HUES6 (cell line): ENCODE data around the gene PLEKHD1.
A peak's percentile ranks its signal among the peaks of the same experiment; 100 is the strongest.

Experiments
- H3K27ac ChIP-seq: 2 replicates; pipeline ENCODE4 v1.7.0; 2013; ENCODE audit warnings: low read depth, mild to moderate bottlenecking, low read length, inconsistent platforms
- H3K27me3 ChIP-seq: 2 replicates; pipeline ENCODE4 v1.6.1; 2013; ENCODE audit warnings: low read length; ENCODE audit not compliant: control insufficient read depth, insufficient read depth
- H3K36me3 ChIP-seq: 2 replicates; pipeline ENCODE4 v1.6.1; 2013; ENCODE audit warnings: low read length; ENCODE audit not compliant: control insufficient read depth, insufficient read depth
- H3K4me1 ChIP-seq: 2 replicates; pipeline ENCODE4 v1.6.1; 2013; ENCODE audit warnings: low read length; ENCODE audit not compliant: control insufficient read depth, insufficient read depth
- H3K4me3 ChIP-seq: 2 replicates; pipeline ENCODE4 v1.5.1; 2013; ENCODE audit warnings: low read depth, low read length
- H3K9ac ChIP-seq: one replicate; pipeline ENCODE4 v1.6.1; 2013; ENCODE audit warnings: mild to moderate bottlenecking, low read length
- H3K9me3 ChIP-seq: 2 replicates; pipeline ENCODE4 v1.6.1; 2013; ENCODE audit warnings: low read depth, low read length; ENCODE audit not compliant: control insufficient read depth, insufficient read depth

The PLEKHD1 gene

GRCh38 chr14:69481815-69482568 is 2.5 kb upstream of the PLEKHD1 start:
- no peaks in the 10 kb centered on the region for H3K36me3 ChIP-seq
- H3K4me3 ChIP-seq, result no peak overlapping the region
- no peak overlapping the region for H3K9ac ChIP-seq
- peaks cover 6% of the 10 kb centered on the region; the same call in 1 of the 2 replicates for H3K4me1 ChIP-seq
- no peak overlapping the region for H3K27ac ChIP-seq
- H3K27me3 ChIP-seq, result peaks cover 69% of the 10 kb centered on the region
- H3K9me3 ChIP-seq, result 0 out of 2 replicates have a peak, but pooled peaks cover 6% of the 10 kb centered on the region

- peaks cover 85% of the 10 kb centered on the region for H3K27me3 ChIP-seq
- peaks cover 6% of the 10 kb centered on the region; the same call in 1 of the 2 replicates for H3K4me1 ChIP-seq
- no peaks in the 10 kb centered on the region for H3K36me3 ChIP-seq
- peak overlapping the region; percentile 56 for H3K4me3 ChIP-seq
- H3K27ac ChIP-seq, result no peak overlapping the region
- H3K9me3 ChIP-seq, result no peaks in the 10 kb centered on the region
- H3K9ac ChIP-seq, result no peak overlapping the region
Measured at GRCh38 chr14:69483765-69484443, 624 bp upstream of the PLEKHD1 start.

GRCh38 chr14:69485315-69485660 is 760 bp downstream of the PLEKHD1 start:
- H3K9me3 ChIP-seq, result no peaks in the 10 kb centered on the region
- H3K4me1 ChIP-seq, result peaks cover 6% of the 10 kb centered on the region; the same call in 1 of the 2 replicates
- H3K27me3 ChIP-seq, result peaks cover 77% of the 10 kb centered on the region
- H3K9ac ChIP-seq, result no peak overlapping the region
- peak overlapping the region; percentile 56 for H3K4me3 ChIP-seq
- no peaks in the 10 kb centered on the region for H3K36me3 ChIP-seq
- no peak overlapping the region for H3K27ac ChIP-seq

- Histone ChIP-seq H3K4me3 (no peak overlapping the region), H3K27ac (no peak overlapping the region), H3K27me3 (peaks cover 76% of the 10 kb centered on the region), H3K9me3 (no peaks in the 10 kb centered on the region), H3K9ac (no peak overlapping the region), H3K36me3 (no peaks in the 10 kb centered on the region), H3K4me1 (peaks cover 6% of the 10 kb centered on the region; the same call in 1 of the 2 replicates)
Measured at GRCh38 chr14:69485701-69486100, 1.2 kb downstream of the PLEKHD1 start.

- Histone ChIP-seq H3K9ac (no peak overlapping the region), H3K36me3 (no peaks in the 10 kb centered on the region), H3K4me1 (peaks cover 6% of the 10 kb centered on the region; the same call in 1 of the 2 replicates), H3K27me3 (peaks cover 67% of the 10 kb centered on the region), H3K9me3 (no peaks in the 10 kb centered on the region), H3K4me3 (no peak overlapping the region), H3K27ac (no peak overlapping the region)
Measured at GRCh38 chr14:69487226-69487625, 2.7 kb downstream of the PLEKHD1 start.

- Histone ChIP-seq H3K4me1 (peaks cover 6% of the 10 kb centered on the region; the same call in 1 of the 2 replicates), H3K9me3 (no peaks in the 10 kb centered on the region), H3K27ac (no peak overlapping the region), H3K9ac (no peak overlapping the region), H3K4me3 (no peak overlapping the region), H3K36me3 (no peaks in the 10 kb centered on the region), H3K27me3 (peaks cover 61% of the 10 kb centered on the region)
Measured at GRCh38 chr14:69487771-69488170, 3.2 kb downstream of the PLEKHD1 start.

- Histone ChIP-seq H3K4me3 (no peak overlapping the region), H3K9me3 (no peaks in the 10 kb centered on the region), H3K9ac (no peak overlapping the region), H3K27ac (no peak overlapping the region), H3K4me1 (peaks cover 3% of the 10 kb centered on the region; the same call in 1 of the 2 replicates), H3K36me3 (no peaks in the 10 kb centered on the region), H3K27me3 (peaks cover 44% of the 10 kb centered on the region)
Measured at GRCh38 chr14:69489495-69489894, 5.0 kb downstream of the PLEKHD1 start.

- H3K4me1 ChIP-seq, result no peaks in the 10 kb centered on the region; the same call in 1 of the 2 replicates
- no peak overlapping the region for H3K27ac ChIP-seq
- no peaks in the 10 kb centered on the region for H3K36me3 ChIP-seq
- no peak overlapping the region for H3K9ac ChIP-seq
- H3K9me3 ChIP-seq, result no peaks in the 10 kb centered on the region
- peaks cover 35% of the 10 kb centered on the region for H3K27me3 ChIP-seq
- H3K4me3 ChIP-seq, result no peak overlapping the region
Measured at GRCh38 chr14:69490219-69490918, 5.8 kb downstream of the PLEKHD1 start.

GRCh38 chr14:69491193-69491592 is 6.7 kb downstream of the PLEKHD1 start:
- Histone ChIP-seq H3K27me3 (peaks cover 27% of the 10 kb centered on the region), H3K27ac (no peak overlapping the region)

GRCh38 chr14:69493038-69493437 is 8.5 kb downstream of the PLEKHD1 start:
- Histone ChIP-seq H3K4me3 (no peak overlapping the region), H3K9me3 (no peaks in the 10 kb centered on the region), H3K4me1 (no peaks in the 10 kb centered on the region; the same call in 1 of the 2 replicates), H3K9ac (no peak overlapping the region), H3K27me3 (peaks cover 9% of the 10 kb centered on the region; the same call in 1 of the 2 replicates), H3K27ac (no peak overlapping the region), H3K36me3 (no peaks in the 10 kb centered on the region)

More at GRCh38 chr14:69491193-69491592, 6.7 kb downstream of the PLEKHD1 start:
- Histone ChIP-seq H3K9me3 (no peaks in the 10 kb centered on the region), H3K4me1 (no peaks in the 10 kb centered on the region; the same call in 1 of the 2 replicates), H3K9ac (no peak overlapping the region), H3K36me3 (no peaks in the 10 kb centered on the region), H3K4me3 (no peak overlapping the region)
